Amniotic epithelial cell (primary cell): Measurements from ENCODE around the gene HHIPL1.
"Not testable (repeated sequence)": the region's sequence is repeated elsewhere in the genome, so short reads cannot be mapped to it uniquely, and the experiment has no call there.

ENCODE experiments used
- DNase-seq: peaks from one replicate; pipeline ENCODE4 v3.0.0-alpha.2; 2010; ENCODE audit warnings: low read depth

The HHIPL1 gene

GRCh38 chr14:99660794-99661193, 15.9 kb downstream of the HHIPL1 start:
- DNase-seq, result no peak

GRCh38 chr14:99661206-99661605, 16.3 kb downstream of the HHIPL1 start:
- not testable (repeated sequence) for DNase-seq

GRCh38 chr14:99662846-99663245, 17.9 kb downstream of the HHIPL1 start:
- no peak for DNase-seq

GRCh38 chr14:99663386-99664057, 18.6 kb downstream of the HHIPL1 start:
- no peak for DNase-seq

- no peak for DNase-seq
These were observed 19.4 kb downstream of the HHIPL1 start for GRCh38 chr14:99664058-99664936.

- no peak for DNase-seq
These were observed 20.0 kb downstream of the HHIPL1 start for GRCh38 chr14:99664937-99665273.

GRCh38 chr14:99666533-99666932, 21.6 kb downstream of the HHIPL1 start:
- no peak for DNase-seq

- DNase-seq, result no peak
These were observed 22.1 kb downstream of the HHIPL1 start for GRCh38 chr14:99667045-99667444.

GRCh38 chr14:99667821-99668220, 22.9 kb downstream of the HHIPL1 start:
- DNase-seq, result no peak

- DNase-seq, result no peak
These were observed 23.7 kb downstream of the HHIPL1 start for GRCh38 chr14:99668307-99669295.

GRCh38 chr14:99670361-99671234, 25.7 kb downstream of the HHIPL1 start:
- DNase-seq, result no peak

- no peak for DNase-seq
These were observed 26.6 kb downstream of the HHIPL1 start for GRCh38 chr14:99671235-99672224.

GRCh38 chr14:99672506-99673304, 27.8 kb downstream of the HHIPL1 start:
- DNase-seq, result no peak

GRCh38 chr14:99673305-99674063, 28.6 kb downstream of the HHIPL1 start:
- no peak for DNase-seq

GRCh38 chr14:99674064-99674650, 29.2 kb downstream of the HHIPL1 start:
- no peak for DNase-seq

- no peak for DNase-seq
These were observed 29.9 kb downstream of the HHIPL1 start for GRCh38 chr14:99674776-99675381.

GRCh38 chr14:99675382-99675835, 30.5 kb downstream of the HHIPL1 start:
- no peak for DNase-seq
